ENCODE measurements around the gene PIP5K1B.

PIP5K1B gene

DNA sequence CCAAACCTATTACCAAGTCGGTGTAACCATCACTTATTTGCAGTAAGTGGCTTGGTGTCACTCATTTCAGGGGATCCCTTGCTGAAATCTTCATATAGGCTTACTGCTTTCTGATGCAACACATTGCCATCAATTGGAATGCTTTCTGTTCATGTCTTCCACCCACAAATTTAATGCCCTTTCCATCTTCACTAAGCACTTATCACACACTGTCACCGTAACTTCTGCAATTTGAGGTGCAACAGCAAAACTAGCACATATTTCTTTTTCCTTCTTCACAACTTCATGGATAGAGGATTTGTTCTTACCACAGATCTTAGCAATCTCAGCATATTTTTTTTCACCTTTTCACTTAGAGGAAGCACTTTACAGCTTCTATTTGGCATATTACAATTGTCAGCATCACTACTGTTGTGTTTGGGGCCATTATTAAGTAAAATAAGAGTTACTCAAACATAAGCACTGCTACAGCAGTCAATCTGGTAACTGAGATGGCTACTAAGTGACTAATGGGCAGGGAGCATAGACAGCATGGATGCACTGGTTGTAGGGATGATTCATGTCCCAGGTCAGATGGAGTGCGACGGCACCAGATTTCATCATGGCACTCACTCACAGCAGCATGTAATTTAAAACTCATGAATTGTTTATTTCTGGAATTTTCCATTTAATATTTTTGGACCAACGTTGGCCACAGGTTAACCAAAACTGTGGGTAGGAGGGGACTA lies 70.1 kb downstream of the PIP5K1B start:
- no peak for TF ChIP-seq TAF1 (IDR thresholded peaks at IDR 0.05; ENCODE audit: borderline replicate concordance, insufficient read depth, low read length)
- no peak for TF ChIP-seq POLR2AphosphoS5 (IDR thresholded peaks at IDR 0.05; ENCODE audit: low read depth, low read length)
- no peak for TF ChIP-seq SIN3A (IDR thresholded peaks at IDR 0.05; ENCODE audit: borderline replicate concordance, insufficient read depth, low read length)
- TF ChIP-seq, protein P1, sequence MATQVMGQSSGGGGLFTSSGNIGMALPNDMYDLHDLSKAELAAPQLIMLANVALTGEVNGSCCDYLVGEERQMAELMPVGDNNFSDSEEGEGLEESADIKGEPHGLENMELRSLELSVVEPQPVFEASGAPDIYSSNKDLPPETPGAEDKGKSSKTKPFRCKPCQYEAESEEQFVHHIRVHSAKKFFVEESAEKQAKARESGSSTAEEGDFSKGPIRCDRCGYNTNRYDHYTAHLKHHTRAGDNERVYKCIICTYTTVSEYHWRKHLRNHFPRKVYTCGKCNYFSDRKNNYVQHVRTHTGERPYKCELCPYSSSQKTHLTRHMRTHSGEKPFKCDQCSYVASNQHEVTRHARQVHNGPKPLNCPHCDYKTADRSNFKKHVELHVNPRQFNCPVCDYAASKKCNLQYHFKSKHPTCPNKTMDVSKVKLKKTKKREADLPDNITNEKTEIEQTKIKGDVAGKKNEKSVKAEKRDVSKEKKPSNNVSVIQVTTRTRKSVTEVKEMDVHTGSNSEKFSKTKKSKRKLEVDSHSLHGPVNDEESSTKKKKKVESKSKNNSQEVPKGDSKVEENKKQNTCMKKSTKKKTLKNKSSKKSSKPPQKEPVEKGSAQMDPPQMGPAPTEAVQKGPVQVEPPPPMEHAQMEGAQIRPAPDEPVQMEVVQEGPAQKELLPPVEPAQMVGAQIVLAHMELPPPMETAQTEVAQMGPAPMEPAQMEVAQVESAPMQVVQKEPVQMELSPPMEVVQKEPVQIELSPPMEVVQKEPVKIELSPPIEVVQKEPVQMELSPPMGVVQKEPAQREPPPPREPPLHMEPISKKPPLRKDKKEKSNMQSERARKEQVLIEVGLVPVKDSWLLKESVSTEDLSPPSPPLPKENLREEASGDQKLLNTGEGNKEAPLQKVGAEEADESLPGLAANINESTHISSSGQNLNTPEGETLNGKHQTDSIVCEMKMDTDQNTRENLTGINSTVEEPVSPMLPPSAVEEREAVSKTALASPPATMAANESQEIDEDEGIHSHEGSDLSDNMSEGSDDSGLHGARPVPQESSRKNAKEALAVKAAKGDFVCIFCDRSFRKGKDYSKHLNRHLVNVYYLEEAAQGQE (IDR thresholded peaks at IDR 0.05; ENCODE audit: insufficient read depth in 1 of 2, low read depth in 2 of 2, low read length in 2 of 2): no peak
- no peak for TF ChIP-seq FOXP2 (optimal IDR thresholded peaks at IDR 0.05; ENCODE audit: borderline replicate concordance, extremely low read depth, extremely low read length, insufficient read depth)

DNA sequence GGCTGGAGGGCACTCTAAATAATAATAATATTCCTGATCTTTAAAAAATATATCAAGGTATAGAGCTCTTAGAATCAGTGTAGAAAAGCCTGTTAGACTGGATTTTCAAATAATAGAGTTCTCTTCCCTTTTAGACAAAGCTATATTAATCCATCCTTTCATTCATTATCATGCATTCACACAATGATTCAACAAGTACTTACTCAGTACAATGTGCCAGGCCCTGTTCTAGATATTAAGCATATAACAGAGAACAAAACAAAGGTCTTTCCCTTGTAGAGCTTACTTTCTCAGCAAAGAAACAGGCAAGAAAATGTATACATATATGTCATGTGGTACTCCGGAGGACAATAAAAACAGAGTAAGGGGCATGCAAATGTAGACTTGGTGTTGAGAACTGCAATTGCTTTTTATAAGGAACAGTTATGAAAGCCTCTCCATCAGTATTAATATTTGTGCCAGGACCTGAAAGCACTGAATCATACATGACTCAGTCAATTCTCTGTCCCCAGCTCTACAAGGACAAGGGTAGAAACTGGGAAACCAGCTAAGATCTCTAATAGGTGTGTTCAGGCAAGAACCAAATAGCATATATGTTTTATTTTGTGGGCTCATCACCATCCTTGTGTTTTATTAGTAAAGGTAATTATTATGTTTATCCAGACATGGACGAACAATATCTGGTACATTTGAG lies 72.2 kb downstream of the PIP5K1B start:
- no peak for TF ChIP-seq FOXP2 (optimal IDR thresholded peaks at IDR 0.05; ENCODE audit: borderline replicate concordance, extremely low read depth, extremely low read length, insufficient read depth)
- TF ChIP-seq TAF1 (IDR thresholded peaks at IDR 0.05; ENCODE audit: borderline replicate concordance, insufficient read depth, low read length): no peak
- no peak for TF ChIP-seq SIN3A (IDR thresholded peaks at IDR 0.05; ENCODE audit: borderline replicate concordance, insufficient read depth, low read length)
- TF ChIP-seq POLR2AphosphoS5 (IDR thresholded peaks at IDR 0.05; ENCODE audit: low read depth, low read length): no peak
- TF ChIP-seq, protein P1 (IDR thresholded peaks at IDR 0.05; ENCODE audit: insufficient read depth in 1 of 2, low read depth in 2 of 2, low read length in 2 of 2): no peak

DNA sequence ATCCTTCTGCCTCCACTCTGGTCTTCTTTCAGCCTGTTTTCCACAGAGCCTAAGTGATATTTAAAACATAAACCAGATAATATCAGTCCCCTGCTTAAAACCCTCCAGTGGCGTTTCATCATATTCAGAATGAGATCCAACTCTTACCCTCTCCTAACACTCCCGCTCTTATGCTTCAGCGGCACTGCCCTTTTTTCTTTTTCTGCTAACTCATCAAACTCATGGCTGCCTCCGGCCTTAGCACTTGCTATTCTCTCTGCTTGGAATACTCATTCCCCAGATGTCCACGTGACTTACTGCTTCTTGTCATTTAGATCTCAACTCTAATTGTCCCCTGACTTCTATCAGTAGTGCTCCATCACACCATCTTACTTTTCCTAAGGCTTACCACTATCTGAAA lies 73.6 kb downstream of the PIP5K1B start:
- TF ChIP-seq POLR2AphosphoS5 (IDR thresholded peaks at IDR 0.05; ENCODE audit: low read depth, low read length) (no peak), SIN3A (IDR thresholded peaks at IDR 0.05; ENCODE audit: borderline replicate concordance, insufficient read depth, low read length) (no peak), TAF1 (IDR thresholded peaks at IDR 0.05; ENCODE audit: borderline replicate concordance, insufficient read depth, low read length) (no peak), FOXP2 (optimal IDR thresholded peaks at IDR 0.05; ENCODE audit: borderline replicate concordance, extremely low read depth, extremely low read length, insufficient read depth) (no peak)
- TF ChIP-seq, protein P1 (IDR thresholded peaks at IDR 0.05; ENCODE audit: insufficient read depth in 1 of 2, low read depth in 2 of 2, low read length in 2 of 2): no peak

DNA sequence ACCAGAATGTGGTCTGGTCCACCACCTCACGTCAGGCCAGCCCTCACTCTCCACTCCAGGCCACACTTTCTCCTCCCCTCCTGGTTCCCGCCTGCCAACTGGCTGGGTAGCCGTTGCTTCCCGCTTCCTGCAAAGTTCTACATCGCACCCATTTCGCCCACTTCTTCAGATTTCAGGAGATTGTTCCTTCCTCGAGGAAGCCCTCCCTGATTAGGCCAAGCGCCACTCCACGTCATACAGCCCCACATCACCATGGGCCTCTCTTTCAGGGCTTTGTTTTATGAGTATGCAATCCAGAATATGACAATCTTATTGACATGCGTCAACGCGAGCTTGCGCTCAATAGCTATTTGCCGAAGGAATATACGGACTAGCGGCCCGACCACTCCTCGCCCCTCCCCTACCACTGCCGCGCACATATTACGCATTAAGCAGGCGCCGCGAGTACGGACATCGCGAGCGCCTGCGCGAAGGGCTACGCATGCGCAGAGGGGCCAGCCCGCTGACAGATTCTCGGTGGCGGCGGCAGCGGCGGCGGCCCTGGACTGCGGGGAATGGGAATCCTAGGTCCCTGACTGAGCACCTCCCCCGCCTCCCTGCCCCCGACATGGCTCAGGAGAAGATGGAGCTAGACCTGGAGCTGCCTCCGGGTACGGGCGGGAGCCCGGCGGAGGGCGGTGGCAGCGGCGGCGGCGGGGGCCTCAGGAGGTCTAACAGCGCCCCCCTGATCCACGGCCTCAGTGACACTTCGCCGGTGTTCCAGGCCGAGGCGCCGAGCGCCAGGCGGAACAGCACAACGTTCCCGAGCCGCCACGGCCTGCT lies 74.7 kb downstream of the PIP5K1B start:
- TF ChIP-seq SIN3A (IDR thresholded peaks at IDR 0.05; ENCODE audit: borderline replicate concordance, insufficient read depth, low read length): no peak
- TF ChIP-seq FOXP2 (optimal IDR thresholded peaks at IDR 0.05; ENCODE audit: borderline replicate concordance, extremely low read depth, extremely low read length, insufficient read depth): no peak
- TF ChIP-seq TAF1 (IDR thresholded peaks at IDR 0.05; ENCODE audit: borderline replicate concordance, insufficient read depth, low read length): peak; percentile 62; the same call in 1 of the 2 replicates
- TF ChIP-seq, protein P1 (IDR thresholded peaks at IDR 0.05; ENCODE audit: insufficient read depth in 1 of 2, low read depth in 2 of 2, low read length in 2 of 2): no peak
- TF ChIP-seq POLR2AphosphoS5 (IDR thresholded peaks at IDR 0.05; ENCODE audit: low read depth, low read length): peak; percentile 82

Measured in PFSK-1 (cell line).